GM21423 (cell line): ENCODE results near the gene MBLAC1.
A peak's percentile ranks its signal among the peaks of the same experiment; 100 is the strongest.
"Not testable (repeated sequence)": the region's sequence is repeated elsewhere in the genome, so short reads cannot be mapped to it uniquely, and the experiment has no call there.

ENCODE experiments used
- ATAC-seq: cut with Tn5 transposase; IDR thresholded peaks from one replicate; pipeline ENCODE4 v1.9.1; 2021; ENCODE audit warnings: mild to moderate bottlenecking, moderate library complexity; ENCODE audit not compliant: unreplicated experiment

Gene MBLAC1

DNA sequence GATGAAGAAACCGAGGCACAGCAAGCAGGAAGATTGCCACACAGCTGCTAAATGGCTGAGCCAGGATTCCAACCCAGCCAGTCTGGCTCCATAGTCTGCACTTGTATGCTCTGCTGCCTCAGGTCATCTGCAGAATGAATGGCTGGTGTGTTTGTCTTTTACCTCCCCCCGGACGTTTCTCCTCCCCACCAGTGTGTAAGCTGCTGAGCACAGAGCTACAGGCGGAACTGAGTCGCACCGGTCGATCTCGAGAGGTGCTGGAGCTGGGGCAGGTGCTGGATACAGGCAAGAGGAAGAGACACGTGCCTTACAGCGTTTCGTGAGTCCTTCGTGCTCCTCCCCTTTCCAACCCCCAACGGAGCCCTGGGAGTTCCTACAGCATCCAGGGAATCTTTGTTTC lies 4.7 kb upstream of the MBLAC1 start:
- no peak for ATAC-seq

DNA sequence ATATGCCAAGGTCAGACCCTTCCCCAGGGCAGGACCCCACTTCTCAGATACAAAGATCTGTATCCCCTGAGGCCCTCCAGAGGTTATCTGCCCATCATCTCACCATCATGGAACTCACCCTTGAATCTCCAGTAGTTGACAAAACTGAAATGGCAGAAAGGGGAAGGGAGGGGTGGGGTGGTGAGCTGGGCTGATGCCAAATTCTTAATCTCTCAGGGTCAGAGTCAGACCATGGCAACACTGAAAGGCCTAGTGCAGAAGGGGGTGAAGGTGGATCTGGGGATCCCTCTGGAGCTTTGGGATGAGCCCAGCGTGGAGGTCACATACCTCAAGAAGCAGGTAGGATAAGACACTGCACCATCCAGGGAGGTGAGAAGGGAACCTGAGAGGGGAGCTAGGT lies 4.2 kb upstream of the MBLAC1 start:
- no peak for ATAC-seq

DNA sequence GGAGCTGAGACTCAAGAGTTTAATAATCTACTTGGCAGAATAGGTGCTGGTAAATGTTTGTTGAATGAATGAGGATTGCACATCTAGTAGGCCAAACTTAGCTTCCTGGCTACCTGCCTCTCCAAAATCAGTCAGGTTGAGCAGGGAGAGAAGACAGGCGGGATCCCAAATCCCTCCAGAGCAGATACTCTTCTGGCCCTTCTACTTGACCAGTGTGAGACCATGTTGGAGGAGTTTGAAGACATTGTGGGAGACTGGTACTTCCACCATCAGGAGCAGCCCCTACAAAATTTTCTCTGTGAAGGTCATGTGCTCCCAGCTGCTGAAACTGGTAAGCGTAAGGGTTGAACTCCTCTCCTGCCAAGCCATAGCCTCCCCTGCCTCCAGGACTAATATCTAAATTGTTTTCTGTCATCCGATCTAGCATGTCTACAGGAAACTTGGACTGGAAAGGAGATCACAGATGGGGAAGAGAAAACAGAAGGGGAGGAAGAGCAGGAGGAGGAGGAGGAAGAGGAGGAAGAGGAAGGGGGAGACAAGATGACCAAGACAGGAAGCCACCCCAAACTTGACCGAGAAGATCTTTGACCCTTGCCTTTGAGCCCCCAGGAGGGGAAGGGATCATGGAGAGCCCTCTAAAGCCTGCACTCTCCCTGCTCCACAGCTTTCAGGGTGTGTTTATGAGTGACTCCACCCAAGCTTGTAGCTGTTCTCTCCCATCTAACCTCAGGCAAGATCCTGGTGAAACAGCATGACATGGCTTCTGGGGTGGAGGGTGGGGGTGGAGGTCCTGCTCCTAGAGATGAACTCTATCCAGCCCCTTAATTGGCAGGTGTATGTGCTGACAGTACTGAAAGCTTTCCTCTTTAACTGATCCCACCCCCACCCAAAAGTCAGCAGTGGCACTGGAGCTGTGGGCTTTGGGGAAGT lies 2.2 kb upstream of the MBLAC1 start:
- ATAC-seq = no peak

DNA sequence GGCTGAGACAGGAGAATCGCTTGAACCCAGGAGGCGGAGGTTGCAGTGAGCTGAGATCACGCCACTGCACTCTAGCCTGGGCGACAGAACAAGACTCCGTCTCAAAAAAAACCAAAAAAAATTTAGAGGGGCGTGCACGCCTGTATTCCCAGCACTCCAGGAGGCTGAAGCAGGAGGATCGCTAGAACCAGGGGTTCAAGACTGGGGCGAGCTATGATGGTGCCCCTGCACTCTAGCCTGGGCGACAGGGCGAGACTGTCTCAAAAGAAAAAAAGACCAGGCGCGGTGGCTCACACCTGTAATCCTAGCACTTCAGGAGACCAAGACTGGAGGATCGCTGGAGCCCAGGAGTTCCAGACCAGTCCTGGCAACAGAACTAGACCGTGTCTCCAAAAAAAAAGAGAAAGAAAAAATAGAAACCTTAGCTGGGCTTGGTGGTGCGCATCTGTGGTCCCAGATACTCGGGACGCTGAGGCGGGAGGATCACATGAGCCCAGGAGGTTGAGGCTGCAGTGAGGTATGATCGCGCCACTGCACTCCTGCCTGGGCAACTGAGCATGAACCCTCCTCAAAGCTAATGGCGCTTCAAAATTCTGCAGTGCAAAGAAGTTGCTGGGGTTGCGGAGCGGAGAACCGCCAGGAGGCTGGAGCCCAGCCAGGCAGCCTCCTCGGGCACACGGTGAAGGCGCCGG lies 382 bp upstream of the MBLAC1 start:
- peak; percentile 13 for ATAC-seq

DNA sequence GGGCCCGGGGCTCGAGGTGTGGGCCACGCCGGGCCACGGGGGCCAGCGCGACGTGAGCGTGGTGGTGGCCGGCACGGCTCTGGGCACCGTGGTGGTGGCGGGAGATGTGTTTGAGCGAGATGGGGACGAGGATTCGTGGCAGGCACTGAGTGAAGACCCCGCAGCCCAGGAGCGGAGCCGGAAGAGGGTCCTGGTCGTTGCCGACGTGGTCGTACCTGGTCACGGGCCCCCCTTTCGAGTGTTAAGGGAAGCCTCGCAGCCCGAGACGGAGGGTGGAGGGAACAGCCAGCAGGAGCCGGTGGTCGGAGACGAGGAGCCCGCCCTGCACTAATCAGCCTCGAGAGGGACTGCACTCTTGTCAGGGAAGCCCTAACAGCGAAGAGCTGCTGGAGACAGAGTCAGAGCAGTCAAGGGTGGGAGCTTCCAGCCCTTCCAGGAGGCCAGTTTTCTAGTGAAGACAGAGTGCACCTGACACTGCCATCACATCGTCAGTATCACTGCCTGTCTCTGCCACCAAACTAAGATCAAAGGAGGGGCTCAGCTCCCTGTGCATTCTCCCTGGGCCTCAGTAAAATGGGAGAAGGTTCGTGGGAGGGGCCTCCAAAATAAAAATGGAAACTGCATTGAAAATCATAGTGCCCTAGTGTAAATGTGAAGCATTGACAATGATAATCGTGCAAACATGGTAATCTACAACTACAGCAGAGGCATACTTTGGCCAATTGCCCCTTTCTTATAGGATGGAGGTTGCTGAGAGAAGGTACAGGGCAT lies 1.3 kb downstream of the MBLAC1 start:
- no peak for ATAC-seq

DNA sequence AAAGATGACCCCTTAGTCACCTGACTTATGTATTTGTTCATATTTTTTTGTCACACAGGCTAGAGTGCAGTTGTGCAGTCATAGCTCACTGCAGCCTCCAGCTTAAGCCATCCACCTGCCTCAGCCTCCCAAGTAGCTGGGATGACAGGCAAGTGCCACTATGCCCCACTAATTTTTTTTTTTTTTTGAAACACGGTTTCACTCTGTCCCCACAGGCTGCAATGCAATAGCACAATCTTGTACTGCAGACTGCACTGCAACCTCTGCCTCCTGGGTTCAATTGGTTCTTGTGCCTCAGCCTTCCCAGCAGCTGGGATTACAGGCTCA lies 1.8 kb downstream of the MBLAC1 start:
- ATAC-seq = no peak

DNA sequence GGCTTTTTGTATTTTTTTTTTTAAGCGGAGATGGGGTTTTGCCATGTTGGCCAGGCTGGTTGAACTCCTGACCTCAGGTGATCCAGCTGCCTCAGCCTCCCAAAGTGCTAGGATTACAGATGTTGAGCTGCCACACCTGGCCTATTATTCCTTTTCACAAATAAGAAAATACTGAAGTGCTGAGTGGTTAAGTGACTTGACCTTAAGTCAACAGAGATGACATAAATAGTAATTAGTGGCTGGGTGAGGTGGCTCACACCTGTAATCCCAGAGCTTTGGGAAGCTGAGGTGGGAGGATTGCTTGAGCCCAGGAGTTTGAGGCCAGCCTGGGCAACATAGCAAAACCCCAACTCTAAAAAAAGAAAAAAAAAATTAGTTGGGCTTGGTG lies 3.4 kb downstream of the MBLAC1 start:
- not testable (repeated sequence) for ATAC-seq

DNA sequence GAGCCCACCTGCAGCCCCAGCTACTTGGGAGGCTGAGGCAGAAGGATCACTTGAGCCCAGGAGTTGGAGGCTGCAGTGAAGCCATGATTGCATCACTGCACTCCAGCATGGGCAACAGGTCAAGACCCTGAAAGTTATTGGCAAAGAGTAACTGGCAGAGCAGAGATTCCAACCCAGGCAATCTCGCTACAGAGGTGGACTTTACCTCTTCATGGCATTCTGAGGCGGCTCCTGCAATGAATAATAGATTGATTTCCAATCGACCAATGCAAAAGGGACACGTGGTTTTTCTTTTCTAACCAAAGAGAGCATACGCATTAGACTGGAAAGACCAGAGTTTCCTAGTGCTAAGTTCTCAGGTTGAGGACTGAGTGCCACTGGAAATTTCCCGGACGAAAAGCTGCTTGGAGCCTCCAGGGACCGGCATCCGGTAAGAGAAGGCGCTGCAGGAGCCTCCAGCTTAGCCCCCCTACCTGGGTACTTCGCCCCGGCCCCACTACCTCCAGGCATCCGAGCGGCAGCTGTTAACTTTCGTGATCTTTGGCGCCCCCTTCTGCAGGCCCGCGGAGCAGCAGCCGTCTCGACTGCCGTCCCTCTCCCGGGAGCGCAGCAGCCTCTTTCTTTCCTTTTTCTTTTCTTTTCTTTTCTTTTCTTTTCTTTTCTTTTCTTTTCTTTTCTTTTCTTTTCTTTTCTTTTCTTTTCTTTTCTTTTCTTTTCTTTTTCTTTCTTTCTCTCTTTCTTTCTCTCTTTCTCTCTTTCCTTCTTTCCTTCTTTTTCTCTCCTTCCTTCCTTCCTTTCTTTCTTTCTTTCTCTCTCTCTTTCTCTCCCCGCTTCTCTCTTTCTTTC lies 4.1 kb downstream of the MBLAC1 start:
- ATAC-seq = no peak

DNA sequence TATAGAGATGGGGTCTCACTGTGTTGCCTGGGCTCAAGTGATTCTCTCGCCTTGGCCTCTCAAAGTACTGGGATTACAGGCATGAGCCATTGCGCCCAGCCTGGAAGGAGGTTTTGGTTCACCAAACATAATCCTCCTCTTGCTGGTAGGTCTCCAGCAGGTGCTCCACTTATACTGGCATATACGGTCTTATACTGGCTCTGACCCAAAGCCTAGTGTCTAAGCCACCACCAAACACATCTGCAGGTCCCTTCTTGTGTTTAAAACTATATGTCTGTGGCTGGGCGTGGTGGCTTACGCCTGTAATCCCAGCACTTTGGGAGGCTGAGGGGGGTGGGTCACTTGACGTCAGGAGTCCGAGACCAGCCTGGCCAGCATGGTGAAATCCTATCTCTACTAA lies 5.4 kb downstream of the MBLAC1 start:
- ATAC-seq = no peak

DNA sequence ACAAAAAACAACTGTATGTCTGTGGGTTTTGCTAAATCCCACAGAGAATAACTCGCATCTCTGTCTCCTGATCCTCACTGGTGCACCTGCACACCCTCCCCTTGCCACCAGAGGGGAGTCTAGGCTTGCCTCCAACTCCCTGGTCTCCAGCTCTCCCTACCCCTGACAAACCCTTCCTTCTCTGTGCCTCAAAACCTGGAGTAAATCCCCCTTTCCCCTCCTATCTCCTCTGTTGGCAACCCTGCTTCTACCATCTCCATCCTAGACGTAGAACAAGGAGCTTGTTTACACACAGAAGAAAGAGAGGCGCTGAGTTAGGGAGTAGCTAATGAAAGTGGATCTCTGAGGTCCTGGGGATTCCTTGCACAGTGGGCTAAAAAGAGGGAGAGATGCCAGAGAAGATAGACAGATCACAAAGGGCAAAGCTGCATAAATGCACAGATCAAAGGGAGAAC lies 6.0 kb downstream of the MBLAC1 start:
- ATAC-seq = no peak

DNA sequence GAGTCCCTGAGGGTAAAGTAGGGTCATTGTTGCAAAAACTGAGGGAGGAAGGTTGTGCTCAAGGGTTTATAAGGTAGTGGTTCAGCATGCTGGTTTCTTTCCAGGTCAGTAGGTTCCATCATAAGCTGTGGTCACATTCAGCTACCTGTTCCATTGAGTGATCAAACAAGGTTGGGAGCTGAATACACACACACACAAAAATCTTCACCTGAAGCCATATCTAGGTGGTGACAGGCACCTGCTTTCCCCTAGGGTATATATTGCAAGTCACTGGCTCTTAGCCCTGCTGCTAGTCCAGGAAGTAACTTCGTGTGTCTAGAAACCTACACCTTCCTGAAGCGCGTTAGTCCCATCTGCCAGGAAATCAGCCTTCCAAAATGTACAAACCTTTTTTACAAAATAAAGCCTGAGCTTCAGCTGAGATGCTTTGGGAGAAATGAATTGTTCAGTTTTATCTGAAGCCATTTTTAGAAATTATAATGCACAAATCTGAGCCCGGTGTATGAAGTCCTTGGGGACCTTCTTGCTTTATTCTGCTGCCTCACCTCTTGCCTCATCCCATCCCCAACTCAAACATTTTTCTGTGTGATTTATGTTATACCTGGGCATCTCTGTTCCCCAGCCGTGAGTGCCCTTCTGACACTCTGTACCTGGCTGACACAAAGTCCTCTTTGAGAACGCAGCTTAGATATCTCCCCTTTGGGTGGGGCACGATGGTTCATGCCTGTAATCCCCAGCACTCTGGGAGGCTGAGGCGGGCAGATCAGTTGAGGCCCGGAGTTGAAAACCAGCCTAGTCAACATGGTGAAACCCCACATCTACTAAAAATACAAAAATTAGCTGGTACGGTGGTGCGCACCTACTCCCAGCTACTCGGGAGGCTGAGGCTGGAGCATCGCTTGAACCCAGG lies 11.3 kb downstream of the MBLAC1 start:
- ATAC-seq = no peak

DNA sequence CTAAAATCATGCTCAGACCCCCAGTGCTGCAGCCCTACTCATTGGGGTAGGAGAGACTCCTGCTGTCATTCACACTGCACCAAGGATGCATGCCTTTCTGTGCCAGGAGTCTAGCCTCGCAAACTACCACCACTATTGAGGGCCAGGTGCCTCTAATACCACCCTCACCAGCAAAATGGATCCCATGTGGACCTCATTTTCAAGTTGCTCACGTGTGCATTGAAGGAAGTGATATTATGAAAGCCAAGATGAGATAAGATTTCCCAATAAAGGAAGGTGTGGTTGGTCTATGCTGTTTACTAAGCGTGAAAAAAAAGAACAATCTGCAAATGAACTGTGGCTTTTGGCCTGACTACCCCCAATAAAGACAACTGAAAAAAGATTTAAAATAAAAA lies 14.8 kb downstream of the MBLAC1 start:
- ATAC-seq = no peak

DNA sequence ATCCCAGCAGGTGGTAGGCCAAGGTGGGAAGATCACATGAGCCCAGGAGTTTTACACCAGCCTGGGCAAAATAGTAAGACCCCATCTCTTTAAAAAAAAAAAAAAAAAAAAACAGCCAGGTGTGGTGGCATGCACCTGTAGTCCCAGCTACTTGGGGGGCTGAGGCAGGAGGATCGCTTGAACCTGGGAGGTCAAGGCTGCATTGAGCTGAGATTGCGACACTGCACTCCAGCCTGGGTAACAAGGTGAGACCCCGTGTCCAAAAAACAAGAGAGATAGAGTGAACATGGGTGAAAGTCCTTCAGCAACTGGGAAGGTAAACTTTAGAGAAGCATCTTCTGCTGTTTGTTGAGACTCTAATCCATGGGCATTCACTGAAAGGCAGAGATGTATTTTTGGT lies 15.7 kb downstream of the MBLAC1 start:
- no peak for ATAC-seq

DNA sequence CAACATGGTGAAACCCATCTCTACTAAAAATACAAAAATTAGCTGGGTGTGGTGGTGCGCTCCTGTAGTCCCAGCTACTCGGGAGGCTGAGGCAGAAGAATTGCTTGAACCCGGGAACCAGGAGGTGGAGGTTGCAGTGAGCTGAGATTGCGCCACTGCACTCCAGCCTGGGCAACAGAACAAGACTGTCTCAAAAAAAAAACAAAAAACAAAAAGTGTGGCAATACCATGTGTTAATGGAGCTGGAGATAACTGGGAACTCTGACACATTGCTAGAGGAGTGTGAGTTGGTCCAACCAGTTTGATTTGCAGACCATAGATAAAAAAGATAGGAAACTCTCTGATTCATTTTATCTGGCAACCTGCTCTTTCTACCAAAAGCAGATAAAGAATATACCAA lies 19.6 kb downstream of the MBLAC1 start:
- not testable (repeated sequence) for ATAC-seq

DNA sequence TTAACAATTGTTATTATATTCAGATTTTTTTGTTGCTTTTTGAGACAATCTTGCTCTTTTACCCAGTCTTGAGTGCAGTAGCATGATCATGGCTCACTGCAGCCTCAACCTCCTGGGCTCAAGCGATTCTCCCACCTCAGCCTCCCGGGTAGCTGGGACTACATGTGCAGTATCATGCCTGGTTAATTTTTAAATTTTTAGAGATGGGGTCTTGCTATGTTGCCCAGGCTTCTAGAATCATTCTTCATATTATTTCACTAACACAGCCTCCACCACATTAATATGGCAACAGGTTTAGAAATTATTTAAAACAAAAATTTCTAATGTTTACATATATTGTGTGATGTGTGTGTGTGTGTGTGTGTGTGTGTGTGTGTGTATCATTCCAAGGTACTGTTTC lies 20.5 kb downstream of the MBLAC1 start:
- no peak for ATAC-seq

DNA sequence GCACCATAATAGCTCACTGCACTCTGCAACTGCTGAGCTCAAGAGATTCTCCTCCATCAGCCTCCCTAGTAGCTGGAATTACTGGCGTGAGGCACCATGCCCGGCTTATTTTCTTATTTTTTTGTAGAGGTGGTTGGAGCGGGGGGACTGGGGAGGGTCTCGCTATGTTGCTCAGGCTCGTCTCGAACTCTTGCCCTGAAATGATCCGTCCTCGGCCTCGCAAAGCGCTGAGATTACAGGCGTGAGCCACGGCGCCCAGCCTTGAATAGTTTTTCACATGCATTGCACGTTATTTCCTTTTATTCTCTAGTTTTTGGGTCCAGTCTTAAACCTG lies 21.4 kb downstream of the MBLAC1 start:
- ATAC-seq = peak; percentile 2

DNA sequence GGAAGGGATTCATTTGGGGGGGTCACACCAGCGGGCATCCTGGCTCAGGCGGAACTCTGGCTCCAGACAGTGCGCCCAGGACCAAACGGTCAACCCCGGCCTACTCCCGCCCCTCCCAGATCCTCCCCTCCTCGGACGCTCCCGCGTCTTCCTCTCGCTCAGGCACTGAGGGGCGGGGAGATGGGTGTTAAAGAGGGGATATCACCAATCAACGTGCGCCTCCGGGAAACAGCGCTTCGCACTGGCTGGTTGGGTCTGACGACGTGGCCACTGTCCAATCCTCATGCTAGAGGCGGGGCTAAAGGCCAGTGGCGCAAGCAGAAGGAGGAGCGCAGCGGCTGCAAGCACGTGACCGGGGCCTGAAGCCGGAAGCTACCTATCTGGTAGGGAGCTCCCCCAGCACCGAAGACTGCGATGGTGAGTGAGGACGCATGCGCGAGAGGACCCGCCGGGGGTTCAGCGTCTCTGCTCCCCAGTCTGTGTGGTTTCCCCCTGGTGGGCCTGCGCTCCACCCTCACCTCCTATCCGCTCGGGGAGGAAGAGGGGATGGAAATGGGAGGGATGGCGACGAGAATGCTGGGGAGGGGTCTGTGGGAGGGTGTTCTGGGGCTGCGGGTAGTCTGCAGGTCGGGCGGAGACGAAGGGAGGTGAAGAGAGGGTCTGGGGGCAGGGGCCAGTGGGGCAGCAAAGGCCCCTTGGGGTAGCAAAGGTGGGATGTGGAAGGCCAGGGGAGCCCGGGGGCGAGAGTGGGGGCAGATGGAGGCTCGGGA lies 22.0 kb downstream of the MBLAC1 start, which contains the start of gene LAMTOR4:
TSS of gene LAMTOR4 (plus strand) at position 360 of the 770 bp plus-strand sequence. CDS start at position 415, 55 bp downstream.
- peak; percentile 98 for ATAC-seq

DNA sequence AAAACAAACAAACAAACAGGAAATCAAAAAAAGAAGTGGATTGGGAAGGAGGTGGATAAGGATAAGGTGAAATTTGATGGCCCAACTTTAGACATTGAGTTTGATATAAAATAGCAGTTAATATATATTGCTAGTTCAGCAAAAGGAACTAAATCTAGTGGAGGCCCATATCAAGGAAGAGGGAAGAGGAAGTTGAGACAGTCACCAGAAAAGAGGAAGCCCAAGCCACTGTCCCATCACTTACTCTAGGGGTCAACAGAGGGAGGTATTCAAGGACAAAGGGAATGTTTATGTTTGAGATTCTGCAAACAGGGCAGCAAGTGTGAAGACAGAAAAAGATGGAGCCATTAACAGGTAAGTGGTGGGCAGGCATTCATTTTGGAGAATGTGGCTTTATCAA lies 25.6 kb downstream of the MBLAC1 start:
- no peak for ATAC-seq
